ENCODE measurements around the gene TTLL10. TPM values are rescaled to one million over a fixed set of nuclear protein-coding genes. Genes with fewer than 3 reads are reported as not detected.

Gene TTLL10
- total RNA-seq, 4 donors from 2014 or later = 0.40 to 0.48 TPM; not detected in 2

GRCh38 chr1:1237874-1238701 is 64.4 kb downstream of the TTLL10 start:
- Histone ChIP-seq H3K27me3 (peaks cover 52% of the 10 kb centered on the region), H3K4me3 (no peak overlapping the region), H3K36me3 (no peaks in the 10 kb centered on the region), H3K4me1 (peaks cover 5 to 24% (median 22%) of the 10 kb centered on the region in 4 donors), H3K27ac (no peak overlapping the region), H3K9me3 (no peaks in the 10 kb centered on the region)
- DNase-seq = peak; percentile 24
- no peak for TF ChIP-seq POLR2A (IDR thresholded peaks at IDR 0.05)
- TF ChIP-seq CTCF (IDR thresholded peaks at IDR 0.05) = no peak
- TF ChIP-seq POLR2AphosphoS5 (IDR thresholded peaks at IDR 0.05) = no peak
- no peak for TF ChIP-seq EP300 (IDR thresholded peaks at IDR 0.05; ENCODE audit: low read depth)
- in situ Hi-C loops (cut with MboI; ENCODE audit: low pct_ligation_motif_present in 1 of 4, low pct_unique_long_range_greater_than_20kb in 1 of 4, low sequenced_read_pairs in 3 of 4) (no loop called here), intact Hi-C loops (cut with DNase I; ENCODE audit: low total_unique reads) (no loop called here)
- 12% methylated on average over 17 of the region's 48 CpGs; no CpG with 5 or more reads in 1 of the 2 donors for WGBS, 2 donors (ENCODE audit: low coverage in 1 of 2)

- 39% methylated on average over 19 of the region's 19 CpGs; no CpG with 5 or more reads in 1 of the 2 donors for WGBS, 2 donors (ENCODE audit: low coverage in 1 of 2)
- H3K27ac ChIP-seq = no peak overlapping the region
- H3K4me3 ChIP-seq = no peak overlapping the region
- H3K27me3 ChIP-seq = peaks cover 52% of the 10 kb centered on the region
- TF ChIP-seq POLR2AphosphoS5 (IDR thresholded peaks at IDR 0.05) = no peak
- TF ChIP-seq POLR2A (IDR thresholded peaks at IDR 0.05) = no peak
- no peak for TF ChIP-seq CTCF (IDR thresholded peaks at IDR 0.05)
- no peak for TF ChIP-seq EP300 (IDR thresholded peaks at IDR 0.05; ENCODE audit: low read depth)
- in situ Hi-C loops (cut with MboI; ENCODE audit: low pct_ligation_motif_present in 1 of 4, low pct_unique_long_range_greater_than_20kb in 1 of 4, low sequenced_read_pairs in 3 of 4) (no loop called here), intact Hi-C loops (cut with DNase I; ENCODE audit: low total_unique reads) (no loop called here)
- peaks cover 4 to 21% (median 18%) of the 10 kb centered on the region in 4 donors for H3K4me1 ChIP-seq
- no peaks in the 10 kb centered on the region for H3K36me3 ChIP-seq
- no peak for DNase-seq
- H3K9me3 ChIP-seq = no peaks in the 10 kb centered on the region
Measured at GRCh38 chr1:1238702-1239178, 65.1 kb downstream of the TTLL10 start.

GRCh38 chr1:1239227-1239613 is 65.5 kb downstream of the TTLL10 start:
- no peak overlapping the region for H3K27ac ChIP-seq
- H3K27me3 ChIP-seq = peaks cover 52% of the 10 kb centered on the region
- H3K36me3 ChIP-seq = no peaks in the 10 kb centered on the region

More at GRCh38 chr1:1239227-1239613, 65.5 kb downstream of the TTLL10 start:
- Histone ChIP-seq H3K4me3 (no peak overlapping the region), H3K4me1 (peaks cover 4 to 25% (median 21%) of the 10 kb centered on the region in 4 donors), H3K9me3 (no peaks in the 10 kb centered on the region)
- TF ChIP-seq POLR2A (IDR thresholded peaks at IDR 0.05) = no peak
- no peak for TF ChIP-seq POLR2AphosphoS5 (IDR thresholded peaks at IDR 0.05)
- no peak for TF ChIP-seq CTCF (IDR thresholded peaks at IDR 0.05)
- no peak for TF ChIP-seq EP300 (IDR thresholded peaks at IDR 0.05; ENCODE audit: low read depth)
- intact Hi-C loops (cut with DNase I; ENCODE audit: low total_unique reads) (no loop called here), in situ Hi-C loops (cut with MboI; ENCODE audit: low pct_ligation_motif_present in 1 of 4, low pct_unique_long_range_greater_than_20kb in 1 of 4, low sequenced_read_pairs in 3 of 4) (no loop called here)
- DNase-seq = no peak
- 26% methylated on average over 8 of the region's 15 CpGs; no CpG with 5 or more reads in 1 of the 2 donors for WGBS, 2 donors (ENCODE audit: low coverage in 1 of 2)

Measured in transverse colon (tissue), 4 donors.